Sigmoid colon (tissue), 7 donors: Measurements from ENCODE around the gene PACS1. TPM values are rescaled to one million over a fixed set of nuclear protein-coding genes. Genes with fewer than 3 reads are reported as not detected.
"Not testable (repeated sequence)": the region's sequence is repeated elsewhere in the genome, so short reads cannot be mapped to it uniquely, and the experiment has no call there.

Experiments used
- DNase-seq: peaks from one replicate; pipeline ENCODE4 v3.0.0-alpha.2; 2019
- H3K27ac ChIP-seq, 4 donors: fragments of 200-600 bp; sonication (generic); one replicate each; pipeline ENCODE4 v1.5.1; 2016 to 2019; ENCODE audit warnings: mild to moderate bottlenecking in 1 of 4
- H3K27me3 ChIP-seq, 3 donors: fragments of 200-600 bp; sonication (generic); one replicate each; pipeline ENCODE4 v1.5.1; 2019; ENCODE audit warnings: mild to moderate bottlenecking in 1 of 3
- H3K36me3 ChIP-seq, 4 donors: fragments of 200-600 bp; sonication (generic); one replicate each; pipeline ENCODE4 v1.5.1; 2016 to 2019
- H3K4me1 ChIP-seq, 4 donors: fragments of 200-600 bp; sonication (generic); one replicate each; pipeline ENCODE4 v1.5.1; 2017 to 2019
- H3K4me3 ChIP-seq, 4 donors: fragments of 200-600 bp; sonication (generic); one replicate each; pipeline ENCODE4 v1.5.1; 2017 to 2019; ENCODE audit warnings: mild to moderate bottlenecking in 2 of 4, moderate library complexity in 1 of 4
- H3K9me3 ChIP-seq, 4 donors: fragments of 200-600 bp in 3 of 4; sonication (generic) in 3 of 4; one replicate each; pipeline versions ENCODE4 v1.5.1 to v1.6.1; 2013 to 2019
- EP300 ChIP-seq, 4 donors: sonication (generic); formaldehyde crosslinking; IDR thresholded peaks; one replicate each; pipeline ENCODE4 v1.6.1; 2017; ENCODE audit warnings: antibody characterized with exemption in 4 of 4
- POLR2A ChIP-seq, 2 donors: fragments of 450-650 bp; IDR thresholded peaks; one replicate each; pipeline ENCODE4 v1.6.1; 2016; ENCODE audit warnings: antibody characterized with exemption in 2 of 2, mild to moderate bottlenecking in 2 of 2, moderate library complexity in 2 of 2
- POLR2AphosphoS5 ChIP-seq, 4 donors: sonication (generic); formaldehyde crosslinking; IDR thresholded peaks; one replicate each; pipeline ENCODE4 v1.6.1; 2017; ENCODE audit warnings: antibody characterized with exemption in 4 of 4
- WGBS, 2 donors: extraction: QIAGEN DNeasy Blood & Tissue Kit; methylation state at CpG; one replicate each; pipeline ENCODE4 v1.1.7; 2013; 5-methylcytosine and 5-hydroxymethylcytosine counted together
- intact Hi-C: fragments of 100-400 bp; cut with DNase I; formaldehyde crosslinking; loops from one replicate; pipeline ENCODE4 v1.15.1; 2023
- polyA plus RNA-seq, 3 donors: library from polyadenylated mRNA; stranded (reverse); fragments of 200-250 nt; gene quantifications; one replicate each; pipeline ENCODE4 v1.2.3, GENCODE V29; 2013
- total RNA-seq, 4 donors: library from RNA; depleted of rRNA; stranded (reverse); fragments of >200 nt; gene quantifications; one replicate each; pipeline ENCODE4 v1.1.0, GENCODE V29; 2016
- TF ChIP-seq, protein P1 (sequence below), 4 experiments: fragments of 450-650 bp in 3 of 4; fragments of 200-600 bp in 1 of 4; IDR thresholded peaks; one replicate each; pipeline ENCODE4 v1.5.1; 2016 to 2019; ENCODE audit warnings: antibody characterized with exemption in 4 of 4, mild to moderate bottlenecking in 3 of 4, moderate library complexity in 2 of 4
- donor health status: healthy with polysubstance abuse.
- donor health status: Bipolar disorder and iron deficiency.
- donor health status: healthy.

PACS1 gene
- total and polyA plus RNA-seq, 7 donors: 2.1 to 75.9 (median 22.8) TPM

DNA sequence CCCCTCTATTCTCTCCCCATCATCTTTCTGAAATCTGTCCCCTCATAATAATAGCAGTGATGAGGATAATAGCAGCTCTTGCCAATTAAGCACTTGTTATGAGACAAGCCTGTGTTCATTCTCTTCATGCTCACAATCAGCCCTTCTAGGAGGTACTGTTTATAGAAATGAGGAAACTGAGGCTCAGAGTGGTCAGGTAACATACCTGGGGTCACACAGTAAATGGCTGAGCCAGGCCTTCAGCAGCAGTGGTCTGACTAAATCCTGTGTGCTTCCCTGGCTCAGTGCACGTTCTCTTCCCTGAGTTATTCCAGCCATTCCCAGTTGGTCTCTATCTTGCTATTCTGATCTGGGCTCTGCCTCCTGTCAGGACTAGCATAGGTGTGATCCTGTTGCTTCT lies 204.1 kb downstream of the PACS1 start:
- H3K4me1 ChIP-seq: peaks cover 0 to 31% (median 31%) of the 10 kb centered on the region in 4 donors
- DNase-seq: no peak
- intact Hi-C loops: no loop called here
- 77 to 79% methylated on average over 1 of the region's 1 CpG for WGBS, 2 donors
- H3K27me3 ChIP-seq: no peaks in the 10 kb centered on the region
- TF ChIP-seq EP300 (IDR thresholded peaks at IDR 0.05): no peak
- TF ChIP-seq, protein P1, sequence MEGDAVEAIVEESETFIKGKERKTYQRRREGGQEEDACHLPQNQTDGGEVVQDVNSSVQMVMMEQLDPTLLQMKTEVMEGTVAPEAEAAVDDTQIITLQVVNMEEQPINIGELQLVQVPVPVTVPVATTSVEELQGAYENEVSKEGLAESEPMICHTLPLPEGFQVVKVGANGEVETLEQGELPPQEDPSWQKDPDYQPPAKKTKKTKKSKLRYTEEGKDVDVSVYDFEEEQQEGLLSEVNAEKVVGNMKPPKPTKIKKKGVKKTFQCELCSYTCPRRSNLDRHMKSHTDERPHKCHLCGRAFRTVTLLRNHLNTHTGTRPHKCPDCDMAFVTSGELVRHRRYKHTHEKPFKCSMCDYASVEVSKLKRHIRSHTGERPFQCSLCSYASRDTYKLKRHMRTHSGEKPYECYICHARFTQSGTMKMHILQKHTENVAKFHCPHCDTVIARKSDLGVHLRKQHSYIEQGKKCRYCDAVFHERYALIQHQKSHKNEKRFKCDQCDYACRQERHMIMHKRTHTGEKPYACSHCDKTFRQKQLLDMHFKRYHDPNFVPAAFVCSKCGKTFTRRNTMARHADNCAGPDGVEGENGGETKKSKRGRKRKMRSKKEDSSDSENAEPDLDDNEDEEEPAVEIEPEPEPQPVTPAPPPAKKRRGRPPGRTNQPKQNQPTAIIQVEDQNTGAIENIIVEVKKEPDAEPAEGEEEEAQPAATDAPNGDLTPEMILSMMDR (IDR thresholded peaks at IDR 0.05): no peak
- TF ChIP-seq POLR2AphosphoS5 (IDR thresholded peaks at IDR 0.05): no peak
- TF ChIP-seq POLR2A (IDR thresholded peaks at IDR 0.05): no peak
- no peaks in the 10 kb centered on the region for H3K9me3 ChIP-seq
- no peak overlapping the region for H3K27ac ChIP-seq
- peaks cover 23 to 54% (median 41%) of the 10 kb centered on the region in 4 donors for H3K36me3 ChIP-seq
- no peak overlapping the region for H3K4me3 ChIP-seq

DNA sequence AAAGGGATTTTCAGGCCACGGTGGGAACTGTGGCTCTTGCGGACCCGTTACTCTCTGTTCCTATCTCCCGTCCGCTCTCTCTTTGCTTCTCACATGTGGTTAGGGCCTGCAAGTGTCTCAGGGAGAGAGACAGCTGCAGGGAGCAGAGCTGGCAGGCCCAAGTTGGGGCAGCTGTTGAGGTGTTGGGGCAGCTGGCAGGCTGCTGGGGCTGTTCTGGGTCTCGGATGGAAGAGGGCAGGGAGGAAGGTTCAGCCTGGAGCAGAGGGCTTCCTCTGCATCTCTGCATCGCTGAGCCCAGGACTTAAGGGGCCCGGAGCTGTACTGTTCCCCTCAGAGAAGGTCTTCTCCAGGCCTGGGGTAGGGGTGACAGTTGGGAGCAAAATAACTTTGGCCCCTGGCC lies 205.3 kb downstream of the PACS1 start:
- no peaks in the 10 kb centered on the region for H3K27me3 ChIP-seq
- 90 to 94% methylated on average over 8 of the region's 8 CpGs for WGBS, 2 donors
- DNase-seq: no peak
- intact Hi-C loops: no loop called here
- H3K4me1 ChIP-seq: peaks cover 0 to 20% (median 19%) of the 10 kb centered on the region in 4 donors
- peaks cover 23 to 54% (median 41%) of the 10 kb centered on the region in 4 donors for H3K36me3 ChIP-seq
- H3K9me3 ChIP-seq: no peaks in the 10 kb centered on the region
- H3K4me3 ChIP-seq: no peak overlapping the region
- no peak overlapping the region for H3K27ac ChIP-seq
- TF ChIP-seq, protein P1 (IDR thresholded peaks at IDR 0.05): no peak
- TF ChIP-seq POLR2AphosphoS5 (IDR thresholded peaks at IDR 0.05): no peak
- no peak for TF ChIP-seq POLR2A (IDR thresholded peaks at IDR 0.05)
- no peak for TF ChIP-seq EP300 (IDR thresholded peaks at IDR 0.05)

GRCh38 chr11:66275984-66276612 lies 206.0 kb downstream of the PACS1 start:
- no peak for TF ChIP-seq EP300 (IDR thresholded peaks at IDR 0.05)
- no peak for TF ChIP-seq POLR2AphosphoS5 (IDR thresholded peaks at IDR 0.05)
- TF ChIP-seq, protein P1 (IDR thresholded peaks at IDR 0.05): no peak
- TF ChIP-seq POLR2A (IDR thresholded peaks at IDR 0.05): no peak
- Histone ChIP-seq H3K4me3 (no peak overlapping the region), H3K27ac (no peak overlapping the region), H3K9me3 (no peaks in the 10 kb centered on the region), H3K27me3 (no peaks in the 10 kb centered on the region), H3K4me1 (peaks cover 0 to 17% (median 14%) of the 10 kb centered on the region in 4 donors), H3K36me3 (peaks cover 23 to 54% (median 41%) of the 10 kb centered on the region in 4 donors)
- DNase-seq: no peak
- intact Hi-C loops: no loop called here
- 90 to 92% methylated on average over 14 of the region's 14 CpGs for WGBS, 2 donors

DNA sequence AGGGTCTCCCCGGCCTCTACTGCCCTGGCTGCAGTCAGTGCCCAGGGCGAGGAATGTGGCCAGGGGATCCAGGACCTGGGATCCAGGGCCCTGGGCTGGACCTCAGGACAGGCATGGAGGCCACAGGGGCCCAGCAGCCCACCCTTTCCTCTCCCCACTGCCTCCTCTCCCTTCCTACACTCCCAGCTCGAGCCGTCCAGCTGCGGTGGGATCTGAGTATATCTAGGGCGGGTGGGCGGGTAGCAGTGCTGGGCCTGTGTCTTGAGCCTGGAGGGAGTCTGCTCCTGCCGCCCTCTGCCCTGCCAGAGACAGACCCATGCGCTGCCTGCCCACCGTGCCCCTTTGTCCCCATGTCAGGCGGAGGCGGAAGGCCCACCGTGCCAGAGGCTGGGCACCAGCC lies 206.5 kb downstream of the PACS1 start:
- H3K36me3 ChIP-seq: peaks cover 22 to 52% (median 41%) of the 10 kb centered on the region in 4 donors
- DNase-seq, H3K27me3 ChIP-seq, H3K27ac ChIP-seq, intact Hi-C loops, H3K4me3 ChIP-seq, H3K9me3 ChIP-seq: not testable (repeated sequence)
- 87 to 90% methylated on average over 13 of the region's 13 CpGs for WGBS, 2 donors
- H3K4me1 ChIP-seq: peaks cover 0 to 17% (median 14%) of the 10 kb centered on the region in 4 donors

DNA sequence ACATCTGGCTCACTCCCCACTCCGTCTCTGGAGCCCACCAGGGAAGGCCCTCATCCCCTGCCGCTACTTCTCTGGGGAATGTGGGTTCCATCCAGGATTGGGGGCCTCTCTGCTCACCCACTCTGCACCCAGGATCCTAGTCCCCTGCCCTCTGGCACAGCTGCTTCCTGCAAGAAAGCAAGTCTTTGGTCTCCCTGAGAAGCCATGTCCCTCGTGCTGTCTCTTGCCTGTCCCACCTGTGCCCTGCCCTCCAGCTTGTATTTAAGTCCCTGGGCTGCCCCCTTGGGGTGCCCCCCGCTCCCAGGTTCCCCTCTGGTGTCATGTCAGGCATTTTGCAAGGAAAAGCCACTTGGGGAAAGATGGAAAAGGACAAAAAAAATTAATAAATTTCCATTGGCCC lies 207.0 kb downstream of the PACS1 start:
- H3K9me3 ChIP-seq, H3K27me3 ChIP-seq, intact Hi-C loops, DNase-seq, H3K4me3 ChIP-seq: not testable (repeated sequence)
- peak overlapping the region in 3 of 4 donors; percentile 64 to 65 (median 65) for H3K27ac ChIP-seq
- peaks cover 0 to 18% (median 16%) of the 10 kb centered on the region in 4 donors for H3K4me1 ChIP-seq
- peaks cover 18 to 48% (median 36%) of the 10 kb centered on the region in 4 donors for H3K36me3 ChIP-seq
- WGBS, 2 donors: 67 to 77% methylated on average over 4 of the region's 4 CpGs
